ENCODE data around the gene TST.

TST gene

GRCh38 chr22:37053310-37054055 is 34.2 kb upstream of the TST start:
- H3K9me3 ChIP-seq (ENCODE audit: control insufficient read depth in 2 of 2, low read length in 2 of 2) = no peaks in the 10 kb centered on the region
- H3K27ac ChIP-seq (ENCODE audit: low read depth in 2 of 2, low read length in 2 of 2) = peak overlapping the region in 1 of 2 donors; percentile 54
- no peaks in the 10 kb centered on the region for H3K27me3 ChIP-seq (ENCODE audit: control insufficient read depth in 2 of 2, insufficient read depth in 2 of 2, low read length in 2 of 2)
- no peak overlapping the region for H3K4me3 ChIP-seq (ENCODE audit: low read length in 2 of 2)
- peak overlapping the region; percentile 6 to 17 for H3K9ac ChIP-seq (ENCODE audit: low read depth in 1 of 2, low read length in 2 of 2)
- H3K4me1 ChIP-seq (ENCODE audit: control insufficient read depth in 2 of 2, insufficient read depth in 2 of 2, low read length in 2 of 2) = peaks cover 28 to 29% of the 10 kb centered on the region in 2 donors
- peaks cover 13 to 22% of the 10 kb centered on the region in 2 donors for H3K36me3 ChIP-seq (ENCODE audit: control insufficient read depth in 2 of 2, insufficient read depth in 2 of 2, low read length in 2 of 2)

- Histone ChIP-seq H3K4me1 (ENCODE audit: control insufficient read depth in 2 of 2, insufficient read depth in 2 of 2, low read length in 2 of 2) (peaks cover 26 to 29% of the 10 kb centered on the region in 2 donors), H3K27me3 (ENCODE audit: control insufficient read depth in 2 of 2, insufficient read depth in 2 of 2, low read length in 2 of 2) (no peaks in the 10 kb centered on the region), H3K9ac (ENCODE audit: low read depth in 1 of 2, low read length in 2 of 2) (peak overlapping the region; percentile 17 to 46), H3K4me3 (ENCODE audit: low read length in 2 of 2) (peak overlapping the region; percentile 64), H3K9me3 (ENCODE audit: control insufficient read depth in 2 of 2, low read length in 2 of 2) (no peaks in the 10 kb centered on the region), H3K36me3 (ENCODE audit: control insufficient read depth in 2 of 2, insufficient read depth in 2 of 2, low read length in 2 of 2) (peaks cover 11 to 14% of the 10 kb centered on the region in 2 donors), H3K27ac (ENCODE audit: low read depth in 2 of 2, low read length in 2 of 2) (no peak overlapping the region)
Measured at GRCh38 chr22:37052386-37053309, 33.4 kb upstream of the TST start.

- H3K27me3 ChIP-seq (ENCODE audit: control insufficient read depth in 2 of 2, insufficient read depth in 2 of 2, low read length in 2 of 2) = no peaks in the 10 kb centered on the region
- peak within 1 kb of the TSS; percentile 18 to 46 for H3K9ac ChIP-seq (ENCODE audit: low read depth in 1 of 2, low read length in 2 of 2)
- peak within 1 kb of the TSS; percentile 64 for H3K4me3 ChIP-seq (ENCODE audit: low read length in 2 of 2)
- no peaks in the 10 kb centered on the region for H3K9me3 ChIP-seq (ENCODE audit: control insufficient read depth in 2 of 2, low read length in 2 of 2)
- peaks cover 26 to 29% of the 10 kb centered on the region in 2 donors for H3K4me1 ChIP-seq (ENCODE audit: control insufficient read depth in 2 of 2, insufficient read depth in 2 of 2, low read length in 2 of 2)
- peak within 1 kb of the TSS; percentile 83 to 89 for H3K27ac ChIP-seq (ENCODE audit: low read depth in 2 of 2, low read length in 2 of 2)
- peaks cover 2 to 6% of the 10 kb centered on the region in 2 donors for H3K36me3 ChIP-seq (ENCODE audit: control insufficient read depth in 2 of 2, insufficient read depth in 2 of 2, low read length in 2 of 2)
Measured at GRCh38 chr22:37051391-37052385, 32.4 kb upstream of the TST start, which contains the start of gene KCTD17. Gene KCTD17 (plus strand): TSS chr22:37051742. CDS start chr22:37051761, 19 bp downstream.

- H3K36me3 ChIP-seq (ENCODE audit: control insufficient read depth in 2 of 2, insufficient read depth in 2 of 2, low read length in 2 of 2) = no peaks in the 10 kb centered on the region
- no peaks in the 10 kb centered on the region for H3K27me3 ChIP-seq (ENCODE audit: control insufficient read depth in 2 of 2, insufficient read depth in 2 of 2, low read length in 2 of 2)
- no peaks in the 10 kb centered on the region for H3K9me3 ChIP-seq (ENCODE audit: control insufficient read depth in 2 of 2, low read length in 2 of 2)
- peak overlapping the region; percentile 18 to 44 for H3K9ac ChIP-seq (ENCODE audit: low read depth in 1 of 2, low read length in 2 of 2)
- H3K4me1 ChIP-seq (ENCODE audit: control insufficient read depth in 2 of 2, insufficient read depth in 2 of 2, low read length in 2 of 2) = peaks cover 26 to 29% of the 10 kb centered on the region in 2 donors
- peak overlapping the region; percentile 83 to 89 for H3K27ac ChIP-seq (ENCODE audit: low read depth in 2 of 2, low read length in 2 of 2)
- peak overlapping the region in 1 of 2 donors; percentile 1 for H3K4me3 ChIP-seq (ENCODE audit: low read length in 2 of 2)
Measured at GRCh38 chr22:37050913-37051312, 31.7 kb upstream of the TST start.

GRCh38 chr22:37049224-37049623 is 30.0 kb upstream of the TST start:
- H3K9ac ChIP-seq (ENCODE audit: low read depth in 1 of 2, low read length in 2 of 2) = no peak overlapping the region
- no peaks in the 10 kb centered on the region for H3K27me3 ChIP-seq (ENCODE audit: control insufficient read depth in 2 of 2, insufficient read depth in 2 of 2, low read length in 2 of 2)
- no peaks in the 10 kb centered on the region for H3K9me3 ChIP-seq (ENCODE audit: control insufficient read depth in 2 of 2, low read length in 2 of 2)
- H3K27ac ChIP-seq (ENCODE audit: low read depth in 2 of 2, low read length in 2 of 2) = no peak overlapping the region
- H3K36me3 ChIP-seq (ENCODE audit: control insufficient read depth in 2 of 2, insufficient read depth in 2 of 2, low read length in 2 of 2) = no peaks in the 10 kb centered on the region
- H3K4me3 ChIP-seq (ENCODE audit: low read length in 2 of 2) = no peak overlapping the region
- peaks cover 36 to 41% of the 10 kb centered on the region in 2 donors for H3K4me1 ChIP-seq (ENCODE audit: control insufficient read depth in 2 of 2, insufficient read depth in 2 of 2, low read length in 2 of 2)

- Histone ChIP-seq H3K27me3 (ENCODE audit: control insufficient read depth in 2 of 2, insufficient read depth in 2 of 2, low read length in 2 of 2) (no peaks in the 10 kb centered on the region), H3K9ac (ENCODE audit: low read depth in 1 of 2, low read length in 2 of 2) (no peak overlapping the region), H3K4me1 (ENCODE audit: control insufficient read depth in 2 of 2, insufficient read depth in 2 of 2, low read length in 2 of 2) (peaks cover 35 to 42% of the 10 kb centered on the region in 2 donors), H3K36me3 (ENCODE audit: control insufficient read depth in 2 of 2, insufficient read depth in 2 of 2, low read length in 2 of 2) (no peaks in the 10 kb centered on the region), H3K27ac (ENCODE audit: low read depth in 2 of 2, low read length in 2 of 2) (no peak overlapping the region), H3K9me3 (ENCODE audit: control insufficient read depth in 2 of 2, low read length in 2 of 2) (no peaks in the 10 kb centered on the region), H3K4me3 (ENCODE audit: low read length in 2 of 2) (no peak overlapping the region)
Measured at GRCh38 chr22:37048133-37048532, 28.9 kb upstream of the TST start.

- Histone ChIP-seq H3K36me3 (ENCODE audit: control insufficient read depth in 2 of 2, insufficient read depth in 2 of 2, low read length in 2 of 2) (no peaks in the 10 kb centered on the region), H3K27ac (ENCODE audit: low read depth in 2 of 2, low read length in 2 of 2) (no peak overlapping the region), H3K9ac (ENCODE audit: low read depth in 1 of 2, low read length in 2 of 2) (no peak overlapping the region), H3K9me3 (ENCODE audit: control insufficient read depth in 2 of 2, low read length in 2 of 2) (no peaks in the 10 kb centered on the region), H3K4me3 (ENCODE audit: low read length in 2 of 2) (no peak overlapping the region), H3K4me1 (ENCODE audit: control insufficient read depth in 2 of 2, insufficient read depth in 2 of 2, low read length in 2 of 2) (peaks cover 34 to 40% of the 10 kb centered on the region in 2 donors), H3K27me3 (ENCODE audit: control insufficient read depth in 2 of 2, insufficient read depth in 2 of 2, low read length in 2 of 2) (no peaks in the 10 kb centered on the region)
Measured at GRCh38 chr22:37047006-37047405, 27.8 kb upstream of the TST start.

GRCh38 chr22:37046589-37046988 is 27.3 kb upstream of the TST start:
- Histone ChIP-seq H3K9me3 (ENCODE audit: control insufficient read depth in 2 of 2, low read length in 2 of 2) (no peaks in the 10 kb centered on the region), H3K4me3 (ENCODE audit: low read length in 2 of 2) (no peak overlapping the region), H3K27me3 (ENCODE audit: control insufficient read depth in 2 of 2, insufficient read depth in 2 of 2, low read length in 2 of 2) (no peaks in the 10 kb centered on the region), H3K36me3 (ENCODE audit: control insufficient read depth in 2 of 2, insufficient read depth in 2 of 2, low read length in 2 of 2) (no peaks in the 10 kb centered on the region), H3K27ac (ENCODE audit: low read depth in 2 of 2, low read length in 2 of 2) (no peak overlapping the region), H3K9ac (ENCODE audit: low read depth in 1 of 2, low read length in 2 of 2) (no peak overlapping the region), H3K4me1 (ENCODE audit: control insufficient read depth in 2 of 2, insufficient read depth in 2 of 2, low read length in 2 of 2) (peaks cover 34 to 36% of the 10 kb centered on the region in 2 donors)

- Histone ChIP-seq H3K9me3 (ENCODE audit: control insufficient read depth in 2 of 2, low read length in 2 of 2) (no peaks in the 10 kb centered on the region), H3K9ac (ENCODE audit: low read depth in 1 of 2, low read length in 2 of 2) (no peak overlapping the region), H3K4me1 (ENCODE audit: control insufficient read depth in 2 of 2, insufficient read depth in 2 of 2, low read length in 2 of 2) (peaks cover 33 to 38% of the 10 kb centered on the region in 2 donors), H3K27me3 (ENCODE audit: control insufficient read depth in 2 of 2, insufficient read depth in 2 of 2, low read length in 2 of 2) (no peaks in the 10 kb centered on the region), H3K27ac (ENCODE audit: low read depth in 2 of 2, low read length in 2 of 2) (no peak overlapping the region), H3K36me3 (ENCODE audit: control insufficient read depth in 2 of 2, insufficient read depth in 2 of 2, low read length in 2 of 2) (no peaks in the 10 kb centered on the region), H3K4me3 (ENCODE audit: low read length in 2 of 2) (no peak overlapping the region)
Measured at GRCh38 chr22:37045958-37046357, 26.7 kb upstream of the TST start.
